GM18517 (cell line): ENCODE measurements around the gene COL27A1.

ENCODE experiments used
- ATAC-seq: cut with Tn5 transposase; IDR thresholded peaks from one replicate; pipeline ENCODE4 v1.9.1; 2021; ENCODE audit warnings: mild to moderate bottlenecking, moderate library complexity; ENCODE audit not compliant: unreplicated experiment

Gene COL27A1

DNA sequence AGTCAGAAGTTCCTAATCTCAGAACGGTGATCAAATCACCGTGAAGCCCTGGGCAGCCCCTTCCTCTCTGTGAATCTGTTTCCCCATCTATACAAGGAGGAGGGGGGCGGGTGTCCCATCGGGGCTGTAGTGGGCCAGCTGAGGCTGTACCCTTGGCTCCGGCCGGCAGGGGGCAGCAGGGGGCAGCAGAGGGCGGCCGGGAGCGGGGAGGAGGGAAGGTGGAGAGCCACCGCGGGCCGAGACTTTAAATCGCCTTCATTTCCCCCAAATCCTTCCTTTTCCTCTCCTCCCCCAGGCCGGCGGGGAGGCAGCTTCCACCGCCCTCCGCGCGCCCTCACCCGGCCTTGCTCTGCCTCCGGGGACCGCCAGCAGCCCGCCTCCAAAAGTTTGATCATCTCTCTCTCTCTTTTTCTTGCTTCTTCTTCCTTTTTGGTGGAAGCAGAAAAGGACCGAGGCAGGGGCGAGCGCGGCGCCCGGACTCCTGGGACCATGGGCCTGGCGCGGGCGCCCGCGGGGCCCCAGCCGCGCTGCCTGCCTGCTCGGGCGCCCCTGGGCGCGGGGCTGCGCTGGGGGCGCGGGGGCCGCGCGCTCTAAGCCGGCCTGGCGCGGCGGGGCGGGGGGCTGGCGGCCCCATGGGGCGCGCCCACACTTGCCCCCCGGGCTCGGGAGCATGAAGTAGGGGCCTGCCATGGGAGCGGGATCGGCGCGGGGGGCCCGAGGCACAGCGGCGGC lies at the start of gene COL27A1:
Gene COL27A1, plus strand, starts transcription at position 275 of the 732 bp plus-strand sequence. Its CDS starts 414 bp downstream, at position 689.
- no peak for ATAC-seq

DNA sequence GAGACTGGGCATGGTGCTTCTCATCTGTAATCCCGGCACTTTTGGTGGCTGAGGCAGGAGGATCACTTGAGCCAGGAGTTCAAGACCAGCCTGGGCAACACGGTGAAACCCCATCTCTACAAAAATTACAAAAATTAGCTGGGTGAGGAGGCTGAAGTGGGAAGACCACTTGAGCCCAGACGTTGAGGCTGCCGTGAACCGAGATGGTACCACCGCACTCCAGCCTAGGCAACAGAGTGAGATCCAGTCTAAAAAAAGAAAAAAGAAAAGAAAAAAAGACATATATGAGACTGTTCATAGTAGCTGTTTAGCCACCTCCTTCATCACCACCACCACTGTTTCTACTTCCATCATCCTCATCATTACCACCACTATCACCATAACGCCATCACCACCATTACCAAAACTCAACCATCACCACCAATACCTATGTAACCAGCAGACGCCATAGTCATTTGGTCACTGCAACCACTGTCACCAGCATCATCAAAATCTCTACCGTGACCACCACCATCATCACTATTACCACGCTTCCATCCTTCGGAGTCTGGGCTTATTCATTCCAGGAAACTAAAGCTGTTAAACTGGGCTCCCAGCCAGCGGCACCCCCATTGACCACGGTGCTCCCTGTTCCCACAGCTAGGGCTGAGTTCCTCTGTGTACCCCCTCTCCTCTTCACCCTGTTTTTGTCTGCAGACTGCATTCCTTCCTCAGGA lies 47.9 kb upstream of the COL27A1 start:
- ATAC-seq: no peak

DNA sequence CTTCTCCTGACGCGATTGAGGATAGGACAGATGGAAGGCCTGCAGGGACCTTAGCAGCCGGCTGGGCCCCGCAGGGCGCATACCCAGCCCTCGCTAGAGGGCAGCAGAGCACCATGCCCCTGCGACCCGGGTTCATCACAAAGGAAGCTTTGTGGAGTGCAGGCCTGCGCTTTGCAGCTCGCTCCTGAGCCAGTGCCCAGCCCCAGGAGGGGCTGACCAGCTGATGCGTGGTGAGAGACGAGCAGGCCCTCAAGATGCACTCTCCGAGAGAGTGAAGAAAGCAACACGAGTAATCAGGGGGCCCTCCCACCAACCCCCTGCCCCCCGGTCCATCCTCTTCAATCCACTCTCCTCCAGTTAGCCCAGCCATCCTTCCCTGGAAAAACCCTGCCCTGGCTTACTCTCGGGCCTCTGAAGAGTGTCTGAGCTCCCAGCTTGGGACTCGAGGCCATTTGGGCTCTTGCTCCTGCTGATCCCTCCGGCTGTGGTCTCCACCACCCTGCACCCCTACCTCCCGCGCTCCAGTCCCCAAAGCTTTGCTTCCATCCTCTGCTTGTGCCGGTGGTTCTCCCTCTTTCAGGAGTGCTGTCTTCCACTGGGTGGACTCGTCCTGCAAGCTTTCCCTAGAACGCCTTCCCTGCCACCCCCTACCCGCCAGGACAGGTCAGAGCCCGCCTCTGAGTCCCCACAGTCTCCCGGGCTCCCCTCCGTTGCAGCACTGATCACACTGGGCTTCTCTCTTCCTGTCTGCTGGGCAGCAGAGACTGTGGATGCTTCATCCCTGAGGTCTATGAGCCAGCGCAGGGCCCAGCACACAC lies 47.1 kb upstream of the COL27A1 start:
- no peak for ATAC-seq

DNA sequence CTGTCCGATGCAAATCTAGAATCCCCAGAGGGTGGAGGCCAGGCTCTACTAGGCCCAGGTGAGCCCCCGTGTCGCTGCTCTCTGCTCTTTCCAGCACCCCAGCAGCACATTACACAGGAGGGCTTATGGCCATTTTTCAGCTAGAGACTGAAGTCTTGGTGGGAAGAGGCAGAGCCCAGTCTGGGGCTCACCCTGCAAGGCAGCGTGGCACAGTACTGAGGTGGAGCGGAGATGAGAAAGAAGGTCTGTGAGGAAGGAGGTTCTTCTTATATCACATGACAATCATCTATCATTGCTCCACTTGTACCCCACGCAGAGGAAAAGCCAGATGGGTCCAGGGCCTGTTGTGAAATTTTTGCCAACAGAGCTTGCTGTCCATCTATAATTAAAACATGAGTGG lies 46.2 kb upstream of the COL27A1 start:
- no peak for ATAC-seq

DNA sequence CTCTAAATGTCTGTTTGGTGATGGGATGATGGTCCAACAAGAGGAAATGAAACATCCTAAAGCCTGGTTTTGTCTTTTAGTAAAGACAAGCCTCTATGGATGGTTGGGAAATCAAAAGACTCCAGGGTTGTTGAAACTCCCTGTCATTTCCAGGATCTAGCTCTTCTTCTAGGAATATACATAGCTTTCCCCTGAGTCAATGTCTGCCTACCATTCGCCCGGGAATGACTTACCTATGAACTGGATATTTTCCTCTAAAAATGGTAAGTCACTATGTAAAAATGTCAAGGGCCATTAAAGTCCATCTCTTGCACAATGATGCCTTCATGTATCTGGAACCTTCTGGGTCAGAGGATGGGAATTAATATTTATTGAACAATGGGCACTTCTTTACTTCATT lies 45.2 kb upstream of the COL27A1 start:
- no peak for ATAC-seq

DNA sequence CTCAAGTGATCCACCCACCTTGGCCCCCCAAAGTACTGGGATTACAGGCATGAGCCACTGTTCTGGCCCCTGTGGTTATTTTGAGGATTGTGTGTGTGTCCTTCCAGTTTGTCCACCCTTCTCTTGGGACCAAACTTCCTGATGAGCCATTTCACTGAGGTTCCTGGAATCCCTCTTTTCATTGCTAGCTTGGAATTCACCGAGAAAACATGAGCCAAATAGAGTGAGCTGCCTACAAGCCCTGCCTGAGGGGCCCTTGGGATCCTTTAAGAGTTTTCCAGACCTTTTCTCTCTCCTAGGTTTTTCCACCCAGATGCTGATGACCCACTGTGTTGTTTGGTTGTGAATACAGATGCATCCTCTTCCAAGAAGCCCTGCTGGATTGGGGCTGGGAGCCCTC lies 43.0 kb upstream of the COL27A1 start:
- ATAC-seq: no peak

DNA sequence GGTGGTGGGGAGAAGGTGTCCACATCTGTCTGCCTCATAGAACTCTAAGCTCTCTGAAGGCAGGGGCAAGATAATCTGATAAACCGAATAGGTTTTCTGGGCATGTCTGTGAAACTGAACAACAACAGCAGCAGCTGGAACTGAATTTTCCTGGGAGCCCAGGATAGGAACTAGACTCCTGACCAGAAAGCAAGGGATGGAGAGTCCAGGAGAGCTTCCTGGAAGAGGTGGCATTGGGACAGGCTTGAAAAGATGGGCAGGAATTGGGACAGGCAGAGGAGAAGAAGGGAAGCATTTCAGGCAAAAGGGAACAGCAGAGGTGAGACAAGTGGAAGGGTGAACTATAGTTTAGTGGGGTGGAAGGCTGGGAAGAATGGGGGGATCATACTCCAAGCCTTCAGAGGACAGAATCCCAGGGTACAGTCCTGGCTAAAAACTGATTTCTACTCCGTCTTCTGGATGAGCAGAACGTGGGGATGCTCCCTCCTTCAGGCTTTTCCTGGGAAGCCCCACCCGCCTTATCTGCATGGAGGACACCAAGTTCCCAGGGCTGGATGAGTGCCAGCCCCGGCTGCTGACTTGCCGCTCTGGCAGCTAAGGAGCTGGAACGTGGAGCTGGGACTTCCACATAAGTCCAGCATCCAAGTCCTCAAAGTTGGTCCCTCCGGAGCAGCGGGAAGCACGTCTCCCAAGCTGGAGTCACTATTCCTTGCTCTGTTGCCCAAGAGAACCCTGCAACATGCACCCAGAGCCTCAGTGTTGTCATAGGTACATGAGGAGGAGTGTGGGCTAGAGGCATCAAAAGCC lies 42.4 kb upstream of the COL27A1 start:
- no peak for ATAC-seq

DNA sequence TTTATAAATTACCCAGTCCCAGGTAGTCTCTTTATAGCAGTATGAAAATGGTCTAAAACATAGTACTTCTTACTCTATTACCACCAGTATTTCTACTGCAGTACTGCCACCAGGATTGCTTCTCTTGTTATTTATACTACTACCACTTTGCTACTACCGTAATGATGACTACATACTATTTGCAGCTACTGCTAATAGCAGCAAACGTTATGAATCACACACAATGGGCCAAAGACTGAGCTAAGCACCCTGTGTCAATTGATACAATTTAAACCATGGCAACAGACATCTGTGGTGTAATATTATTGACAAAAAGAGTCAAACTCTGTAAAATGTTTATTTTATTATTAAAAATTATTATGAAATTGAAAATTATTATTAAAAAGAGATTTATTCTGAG lies 41.0 kb upstream of the COL27A1 start:
- no peak for ATAC-seq

DNA sequence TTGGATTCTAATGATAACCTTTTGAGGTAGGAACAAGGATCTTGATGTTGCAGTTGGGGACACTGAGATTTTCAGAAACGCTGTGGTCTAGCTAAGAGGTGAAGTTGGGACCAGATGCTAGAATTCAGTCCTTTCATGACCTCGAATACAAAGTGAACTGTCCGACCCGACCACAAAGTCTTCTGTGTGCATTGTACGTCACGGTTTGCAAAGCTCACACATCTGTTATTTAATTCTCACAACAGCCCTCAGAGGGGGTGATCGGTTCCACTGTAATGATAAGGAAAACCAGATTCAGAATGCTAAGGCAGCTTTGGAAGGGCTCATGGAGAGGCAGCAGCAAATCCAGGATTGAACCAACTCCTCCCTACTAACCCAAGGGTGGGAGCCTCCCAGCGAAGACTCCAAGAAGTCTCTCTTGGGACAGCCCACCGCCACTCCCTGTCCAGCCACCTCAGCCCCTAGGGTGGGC lies 39.6 kb upstream of the COL27A1 start:
- ATAC-seq: no peak

DNA sequence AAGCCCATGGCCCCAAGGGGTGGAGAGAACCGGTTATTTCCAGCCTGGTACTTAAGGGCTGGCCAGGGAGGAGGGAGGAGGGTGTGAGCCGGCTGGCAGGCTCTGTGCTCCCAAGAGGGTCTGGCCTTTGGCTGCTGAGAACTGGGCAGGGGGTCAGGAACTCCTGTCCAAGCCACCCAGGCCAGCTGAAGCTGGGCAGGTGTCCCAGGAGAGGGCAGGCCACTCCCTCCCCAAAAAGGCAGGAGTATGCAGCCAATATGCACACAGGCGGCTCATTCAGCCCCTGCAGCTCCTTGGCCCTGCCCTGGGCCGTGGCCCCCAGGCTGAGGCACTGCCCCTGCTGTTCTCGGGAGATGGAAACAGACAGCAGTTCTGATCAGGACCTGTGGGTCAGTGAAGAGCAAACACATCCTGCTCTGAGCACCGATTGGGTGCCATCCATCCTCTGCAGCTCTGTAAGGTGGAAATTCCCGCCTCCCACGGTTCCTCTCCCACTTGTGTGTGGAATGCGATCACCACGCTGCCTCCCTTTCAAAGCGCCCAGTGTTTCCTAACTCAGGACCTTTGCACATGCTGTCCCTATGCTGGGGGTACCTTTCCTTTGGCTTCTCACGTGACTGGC lies 39.1 kb upstream of the COL27A1 start:
- ATAC-seq: no peak

DNA sequence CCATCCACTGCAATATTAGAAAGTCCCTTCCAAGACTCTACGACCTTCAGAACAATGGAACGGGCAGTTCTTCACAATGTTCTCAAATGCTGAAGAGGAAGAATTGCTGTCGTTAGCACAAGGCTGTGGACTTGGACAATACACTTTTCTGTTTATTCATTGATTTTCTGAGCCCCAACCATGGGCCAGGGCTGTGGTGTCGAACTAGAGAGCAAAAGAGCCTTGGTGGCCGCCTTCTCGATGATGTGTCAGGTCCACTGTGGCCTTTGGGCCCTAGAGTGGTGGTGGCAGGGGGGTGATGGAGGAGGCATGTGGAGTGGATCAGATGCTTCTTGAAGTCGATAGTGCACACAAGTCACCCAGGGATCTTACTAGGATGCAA lies 37.7 kb upstream of the COL27A1 start:
- ATAC-seq: no peak

DNA sequence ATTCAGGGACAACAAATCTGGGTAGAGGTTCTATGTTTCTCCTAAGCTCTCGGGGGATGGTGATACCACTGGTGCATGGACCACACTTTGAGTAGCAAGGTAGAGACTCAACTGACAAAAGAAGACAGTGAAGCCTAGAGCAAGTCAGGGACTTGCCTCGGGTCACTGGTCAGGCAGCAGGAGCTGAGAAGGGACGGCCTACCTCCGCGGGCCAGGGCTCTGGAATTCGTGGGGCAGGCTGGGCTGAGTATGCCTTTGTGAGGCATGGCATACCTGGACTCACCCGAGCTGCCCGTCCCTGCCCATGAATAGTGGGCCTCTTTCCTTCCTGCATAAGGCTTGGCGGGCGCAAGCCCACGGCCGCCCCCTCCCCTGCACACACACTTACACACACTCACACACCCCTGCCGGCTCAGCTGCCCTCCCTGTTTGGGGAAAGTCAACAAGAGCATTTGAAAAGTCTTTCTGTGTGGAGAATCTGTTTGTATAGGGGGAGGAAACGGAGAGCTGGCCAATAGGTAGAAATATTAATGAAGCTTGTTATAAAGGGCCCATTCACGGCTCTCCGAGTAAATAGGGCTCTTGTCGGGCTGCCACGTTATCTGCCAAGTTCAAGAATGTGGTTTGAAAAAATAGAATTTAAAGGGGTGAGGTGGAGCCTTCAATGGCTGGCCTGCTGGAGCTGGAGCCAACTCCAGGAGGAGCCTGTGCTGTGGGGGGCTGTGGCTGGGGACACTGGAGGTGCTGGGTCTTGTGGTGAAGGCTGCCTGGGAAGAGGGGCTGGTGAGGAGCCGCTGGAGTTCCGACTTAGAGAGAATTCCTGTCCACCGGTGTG lies 37.1 kb upstream of the COL27A1 start:
- no peak for ATAC-seq

DNA sequence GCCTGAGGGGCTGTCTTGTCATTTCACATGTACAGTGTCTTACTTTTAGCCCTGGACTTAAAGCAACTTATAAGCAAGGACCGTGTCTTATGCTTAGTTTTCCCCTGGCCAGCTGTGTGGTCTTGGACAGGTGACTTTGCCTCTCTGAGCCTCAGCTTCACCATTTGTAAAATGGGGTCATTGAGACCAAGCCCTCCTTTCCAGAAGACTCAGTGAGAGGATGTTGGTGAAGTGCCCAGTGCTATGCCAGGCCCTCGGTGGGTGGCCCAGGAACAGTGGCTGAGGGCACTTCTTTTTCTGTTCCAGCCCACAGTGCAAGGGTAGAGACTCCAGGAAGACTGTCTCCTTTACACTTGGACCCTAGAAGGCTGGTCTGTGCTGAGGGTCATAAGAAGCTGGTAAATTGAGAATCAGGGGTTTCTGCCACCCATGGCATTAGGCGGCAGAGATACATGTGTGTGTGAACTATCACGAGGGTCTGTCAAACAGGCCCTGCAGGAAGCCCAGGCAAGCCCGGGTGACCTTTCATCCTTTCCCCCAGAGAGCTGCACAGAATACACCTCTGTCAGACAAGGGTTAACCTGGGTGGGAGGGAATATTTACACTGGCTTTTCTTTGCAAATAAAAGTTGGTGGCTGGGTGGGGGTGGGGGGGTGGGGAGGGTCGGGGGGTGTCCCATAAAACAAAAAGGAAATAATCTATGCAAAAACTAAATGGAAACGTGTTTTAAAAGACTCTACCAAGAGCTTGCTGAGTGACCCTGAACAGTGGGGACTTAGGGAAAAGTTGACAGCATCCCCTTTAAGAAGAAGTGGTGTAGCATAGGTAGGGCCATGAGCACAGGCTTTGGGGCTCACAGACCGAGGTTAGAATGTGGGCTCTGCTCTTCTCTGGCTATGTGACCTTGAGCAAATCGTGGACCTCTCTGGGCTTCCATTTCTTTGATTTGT lies 35.8 kb upstream of the COL27A1 start:
- ATAC-seq: no peak

DNA sequence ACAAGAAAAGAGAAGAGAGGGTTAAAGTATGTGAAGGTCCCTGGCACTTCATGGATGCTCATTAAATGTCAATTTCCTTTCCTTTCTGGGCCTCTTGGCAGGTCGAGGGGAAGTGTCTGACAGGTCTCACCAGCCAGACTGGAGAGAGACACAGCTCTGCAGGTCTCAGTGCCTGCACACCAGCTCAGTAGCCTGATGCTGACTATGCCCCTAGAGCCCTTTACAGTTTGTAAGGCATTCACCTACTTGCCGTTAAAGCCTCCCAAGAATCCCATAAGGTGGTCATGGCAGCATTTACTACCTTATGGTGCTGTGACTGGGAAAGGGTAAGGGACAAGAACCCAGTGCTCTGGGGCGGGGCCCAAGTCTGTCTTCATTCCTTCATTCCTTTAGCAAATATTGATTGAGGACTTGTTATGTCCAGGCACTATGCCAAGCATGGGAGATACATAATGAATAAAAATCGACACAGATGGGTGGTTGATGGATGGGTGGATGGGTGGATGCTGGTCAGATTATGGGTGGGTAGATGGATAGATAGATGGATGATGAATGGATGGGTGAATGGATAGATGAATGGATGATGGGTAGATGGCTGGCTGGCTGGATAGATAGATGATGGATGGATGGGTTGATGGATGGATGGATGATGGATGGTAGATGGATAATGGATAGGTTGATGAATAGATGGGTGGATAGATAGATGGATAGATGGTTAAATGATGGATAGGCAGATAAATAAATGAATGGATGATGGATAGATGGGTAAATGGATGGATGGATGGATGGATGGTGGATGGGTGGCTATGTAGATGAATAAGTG lies 34.9 kb upstream of the COL27A1 start:
- ATAC-seq: no peak

DNA sequence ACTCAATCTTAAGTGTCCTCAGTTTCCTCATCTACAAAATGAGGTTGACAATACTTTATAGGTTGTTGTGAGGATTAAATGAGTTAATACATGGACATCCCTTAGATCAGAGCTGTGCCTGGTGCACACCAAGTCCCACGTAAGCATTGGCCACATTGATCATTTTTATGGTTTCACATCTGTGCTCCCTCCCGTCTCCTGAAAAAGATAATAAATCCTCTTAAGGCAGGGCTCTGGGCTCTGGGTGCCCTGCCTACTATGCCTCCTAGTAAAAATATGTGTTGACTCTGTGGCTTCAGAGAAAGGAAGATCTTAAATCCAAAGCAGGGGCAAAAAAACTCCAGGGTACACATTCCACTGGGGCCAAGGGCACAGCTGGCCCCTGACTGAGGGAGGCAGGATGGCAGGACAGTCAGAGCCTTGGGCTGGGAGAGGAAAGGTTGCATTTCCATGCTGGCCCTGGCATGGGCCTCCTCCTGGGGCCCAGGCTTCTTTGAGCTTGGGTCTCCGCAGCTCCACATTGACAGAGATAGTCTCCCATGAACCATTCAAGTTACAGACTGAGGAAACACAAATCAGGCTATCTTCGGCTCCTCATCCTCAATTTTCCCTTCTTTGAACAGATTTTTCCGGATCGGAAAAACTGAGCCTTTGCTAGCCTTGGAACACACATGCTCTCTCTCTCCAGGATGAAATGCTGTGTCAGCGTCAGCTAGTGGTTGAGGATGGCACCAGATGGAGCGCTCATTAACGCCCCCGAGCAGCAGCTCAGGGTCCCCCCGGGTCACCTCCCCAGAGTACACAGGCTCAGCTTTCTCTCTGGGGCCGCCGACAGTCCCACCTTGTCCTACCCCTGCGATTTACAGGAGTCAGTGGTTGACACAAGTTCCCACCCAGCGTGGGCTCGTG lies 33.9 kb upstream of the COL27A1 start:
- no peak for ATAC-seq
